Lower leg skin (tissue), 4 donors: Measurements from ENCODE around the gene CST7. TPM values are rescaled to one million over a fixed set of nuclear protein-coding genes. Genes with fewer than 3 reads are reported as not detected.

Experiments used
- DNase-seq, 2 donors: peaks; one replicate each; pipeline ENCODE4 v3.0.0-alpha.2; 2019; ENCODE audit warnings: low spot score in 2 of 2
- H3K4me3 ChIP-seq: fragments of 200-600 bp; sonication (generic); 2 replicates; pipeline ENCODE4 v1.5.1; 2017; ENCODE audit warnings: mild to moderate bottlenecking, low read depth; ENCODE audit not compliant: poor library complexity, severe bottlenecking
- POLR2A ChIP-seq, 2 donors: fragments of 450-650 bp; IDR thresholded peaks; one replicate each; pipeline ENCODE4 v1.6.1; 2016 to 2017; ENCODE audit warnings: antibody characterized with exemption in 2 of 2, mild to moderate bottlenecking in 1 of 2, moderate library complexity in 1 of 2
- WGBS, 2 donors: methylation state at CpG; one replicate each; pipeline ENCODE4 v1.1.5; 2018; 5-methylcytosine and 5-hydroxymethylcytosine counted together
- intact Hi-C: fragments of 100-400 bp; cut with DNase I; formaldehyde crosslinking; loops from one replicate; pipeline ENCODE4 v1.15.0; 2023; ENCODE audit warnings: low total_unique reads
- total RNA-seq, 4 donors: library from RNA; depleted of rRNA; stranded (reverse); fragments of >200 nt; gene quantifications; one replicate each; pipeline ENCODE4 v1.1.0, GENCODE V29; 2016
- TF ChIP-seq, protein P1 (sequence below), 3 donors: fragments of 450-650 bp; IDR thresholded peaks; one replicate each; pipeline ENCODE4 v1.5.1; 2016; ENCODE audit warnings: antibody characterized with exemption in 3 of 3, mild to moderate bottlenecking in 3 of 3, moderate library complexity in 2 of 3

Gene CST7
- total RNA-seq, 4 donors from 2014 or later: 0.42 to 5.1 (median 1.2) TPM

DNA sequence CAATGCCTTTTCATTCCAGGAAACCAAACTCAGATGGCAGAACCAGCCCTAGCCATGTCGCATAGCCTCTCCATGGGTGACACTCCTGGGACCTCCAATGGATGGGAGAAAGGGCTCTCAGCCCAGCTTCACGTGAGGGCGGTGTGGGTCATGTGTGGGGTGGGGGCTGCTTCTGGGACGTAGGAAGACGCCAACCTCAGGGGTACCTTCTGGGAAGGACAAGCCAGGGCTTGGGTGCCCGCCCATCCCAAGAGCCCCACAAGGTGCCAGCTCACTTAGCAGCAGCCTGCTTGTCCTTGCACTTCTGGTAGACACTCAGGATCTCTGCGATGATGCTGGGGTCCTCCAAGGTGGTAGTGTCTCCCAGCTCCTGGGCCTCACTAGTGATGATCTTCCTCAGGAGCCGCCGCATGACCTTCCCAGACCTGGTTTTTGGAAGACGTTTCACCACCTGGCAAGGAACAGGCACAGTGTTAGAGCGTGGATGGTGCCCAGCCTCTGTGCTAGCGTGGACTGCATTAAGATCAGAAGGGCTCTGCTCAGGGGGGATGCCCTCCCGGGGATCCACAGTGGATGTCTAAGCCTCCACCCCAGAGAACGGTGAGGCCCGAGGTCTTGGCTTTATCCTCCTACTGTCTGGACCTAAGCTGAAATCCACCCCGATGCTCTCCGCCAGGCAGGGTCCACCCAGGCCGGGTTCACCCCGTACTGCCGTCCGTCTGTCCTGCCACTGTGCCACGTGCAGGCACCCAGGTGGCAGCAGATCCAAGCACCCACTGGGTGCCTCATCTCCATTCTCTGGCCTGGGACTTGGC, 58.6 kb downstream of the CST7 start:
- 93 to 95% methylated on average over 20 to 21 of the region's 22 CpGs for WGBS, 2 donors
- peak in 1 of 2 donors; percentile 80 for DNase-seq
- TF ChIP-seq, protein P1, sequence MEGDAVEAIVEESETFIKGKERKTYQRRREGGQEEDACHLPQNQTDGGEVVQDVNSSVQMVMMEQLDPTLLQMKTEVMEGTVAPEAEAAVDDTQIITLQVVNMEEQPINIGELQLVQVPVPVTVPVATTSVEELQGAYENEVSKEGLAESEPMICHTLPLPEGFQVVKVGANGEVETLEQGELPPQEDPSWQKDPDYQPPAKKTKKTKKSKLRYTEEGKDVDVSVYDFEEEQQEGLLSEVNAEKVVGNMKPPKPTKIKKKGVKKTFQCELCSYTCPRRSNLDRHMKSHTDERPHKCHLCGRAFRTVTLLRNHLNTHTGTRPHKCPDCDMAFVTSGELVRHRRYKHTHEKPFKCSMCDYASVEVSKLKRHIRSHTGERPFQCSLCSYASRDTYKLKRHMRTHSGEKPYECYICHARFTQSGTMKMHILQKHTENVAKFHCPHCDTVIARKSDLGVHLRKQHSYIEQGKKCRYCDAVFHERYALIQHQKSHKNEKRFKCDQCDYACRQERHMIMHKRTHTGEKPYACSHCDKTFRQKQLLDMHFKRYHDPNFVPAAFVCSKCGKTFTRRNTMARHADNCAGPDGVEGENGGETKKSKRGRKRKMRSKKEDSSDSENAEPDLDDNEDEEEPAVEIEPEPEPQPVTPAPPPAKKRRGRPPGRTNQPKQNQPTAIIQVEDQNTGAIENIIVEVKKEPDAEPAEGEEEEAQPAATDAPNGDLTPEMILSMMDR (IDR thresholded peaks at IDR 0.05): no peak
- no peak for TF ChIP-seq POLR2A (IDR thresholded peaks at IDR 0.05)
- intact Hi-C loops: no loop called here
- H3K4me3 ChIP-seq: no peak overlapping the region

DNA sequence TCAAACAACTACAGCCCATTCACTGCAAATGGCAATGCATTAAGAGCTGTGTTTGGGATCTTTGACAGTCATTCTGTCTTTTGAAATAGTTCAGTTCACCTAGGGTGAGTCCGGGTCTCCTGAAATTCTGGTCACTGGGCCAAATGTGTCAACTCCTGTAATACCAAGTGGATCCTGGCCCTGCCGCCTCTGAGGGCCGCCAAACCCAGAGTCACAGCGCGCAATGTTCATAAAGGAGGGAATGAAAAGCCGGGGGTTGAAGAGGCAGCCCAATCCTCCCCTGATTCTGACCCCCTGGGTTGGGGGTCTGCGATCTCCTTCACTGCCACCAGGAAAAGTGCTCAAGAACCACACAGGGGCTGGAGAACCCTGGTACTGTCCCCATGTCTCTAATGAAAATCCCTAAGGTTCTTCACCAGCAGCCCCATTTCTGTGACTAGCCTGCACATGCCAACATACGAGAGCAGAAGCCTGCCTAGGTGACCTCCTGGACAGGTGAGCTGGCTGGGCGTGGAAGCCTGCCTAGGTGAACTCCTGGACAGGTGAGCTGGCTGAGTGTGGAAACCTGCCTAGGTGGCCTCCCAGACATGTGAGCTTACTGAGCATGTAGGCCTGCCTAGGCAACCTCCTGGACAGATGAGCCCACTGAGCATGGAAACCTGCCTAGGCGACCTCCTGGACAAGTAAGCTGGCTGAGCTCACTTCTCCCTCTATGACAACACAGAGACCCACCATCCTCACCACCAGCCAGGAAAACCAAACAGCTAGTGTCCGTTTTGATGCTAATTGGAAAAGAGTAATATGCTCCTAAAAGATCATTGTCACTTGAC, 59.5 kb downstream of the CST7 start:
- intact Hi-C loops: no loop called here
- no peak for TF ChIP-seq POLR2A (IDR thresholded peaks at IDR 0.05)
- TF ChIP-seq, protein P1 (IDR thresholded peaks at IDR 0.05): no peak

More for the DNA sequence above, 59.5 kb downstream of the CST7 start:
- 90 to 95% methylated on average over 11 of the region's 11 CpGs for WGBS, 2 donors
- no peak overlapping the region for H3K4me3 ChIP-seq
- peak in 1 of 2 donors; percentile 72 for DNase-seq

Other genes starting within 250 kb of the CST7 start
- gene APMAP, start 43.5 kb downstream of the CST7 start, total RNA-seq: 10 to 100 TPM; 34.4 to 88.7 (median 52.6) TPM
- 10 to 100 TPM; 33.7 to 42.3 (median 38.4) TPM for gene ACSS1, start 108.9 kb downstream of the CST7 start, total RNA-seq
- not detected for gene VSX1, start 132.9 kb downstream of the CST7 start, total RNA-seq
- 10 to 100 TPM; 37.5 to 59.7 (median 43.0) TPM for gene ENTPD6, start 246.4 kb downstream of the CST7 start, total RNA-seq